ENCODE results near the gene PHF21B.
"Not testable (repeated sequence)": the region's sequence is repeated elsewhere in the genome, so short reads cannot be mapped to it uniquely, and the experiment has no call there.

The PHF21B gene

GRCh38 chr22:44924710-44925109, 85.1 kb downstream of the PHF21B start:
- no peak overlapping the region for H3K4me3 ChIP-seq (ENCODE audit: low read length)
- TF ChIP-seq ZNF274 (IDR thresholded peaks at IDR 0.05; ENCODE audit: low read depth, low read length): no peak

DNA sequence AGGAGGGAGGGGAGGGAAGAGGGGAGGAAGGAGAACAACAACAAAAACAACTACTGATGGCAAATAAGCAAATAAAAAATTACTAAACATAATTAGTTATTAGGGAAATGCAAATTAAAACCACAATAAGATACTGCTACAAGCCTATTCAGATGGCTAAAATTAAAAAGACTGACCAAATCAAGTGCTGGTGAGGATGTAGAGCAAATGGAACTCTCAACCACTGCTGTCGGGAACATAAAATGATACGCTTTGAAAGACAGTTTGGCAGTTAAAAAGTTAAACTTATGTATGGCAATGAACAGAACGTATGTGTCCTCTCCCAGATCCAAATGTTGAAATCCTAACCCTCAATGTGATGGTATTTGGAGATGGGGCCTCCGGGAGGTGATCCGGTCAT, 85.7 kb downstream of the PHF21B start:
- no peak for TF ChIP-seq ZNF274 (IDR thresholded peaks at IDR 0.05; ENCODE audit: low read depth, low read length)
- no peak overlapping the region for H3K4me3 ChIP-seq (ENCODE audit: low read length)

DNA sequence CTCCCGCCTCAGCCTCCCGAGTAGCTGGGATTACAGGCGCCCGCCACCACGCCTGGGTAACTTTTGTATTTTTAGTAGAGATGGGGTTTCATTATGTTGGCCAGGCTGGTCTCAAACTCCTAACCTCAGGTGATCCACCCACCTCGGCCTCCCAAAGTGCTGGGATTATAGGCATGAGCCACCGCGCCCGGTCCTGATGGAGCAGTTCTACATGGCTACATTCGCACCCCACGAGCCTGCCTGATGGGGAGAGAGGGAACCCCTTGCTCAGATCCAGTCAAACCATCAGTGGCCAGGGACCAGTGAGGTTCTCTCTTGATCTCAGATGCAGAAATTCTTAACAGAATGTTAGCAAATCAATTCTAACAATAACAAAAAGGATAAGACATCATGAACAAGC, 88.0 kb downstream of the PHF21B start:
- H3K4me3 ChIP-seq (ENCODE audit: low read length): not testable (repeated sequence)

- TF ChIP-seq ZNF274 (IDR thresholded peaks at IDR 0.05; ENCODE audit: low read depth, low read length): no peak
These were observed 89.6 kb downstream of the PHF21B start for GRCh38 chr22:44920183-44920582.

GRCh38 chr22:44919691-44920090, 90.1 kb downstream of the PHF21B start:
- H3K4me3 ChIP-seq (ENCODE audit: low read length): no peak overlapping the region
- TF ChIP-seq ZNF274 (IDR thresholded peaks at IDR 0.05; ENCODE audit: low read depth, low read length): no peak

More at GRCh38 chr22:44920183-44920582, 89.6 kb downstream of the PHF21B start:
- H3K4me3 ChIP-seq (ENCODE audit: low read length): no peak overlapping the region

DNA sequence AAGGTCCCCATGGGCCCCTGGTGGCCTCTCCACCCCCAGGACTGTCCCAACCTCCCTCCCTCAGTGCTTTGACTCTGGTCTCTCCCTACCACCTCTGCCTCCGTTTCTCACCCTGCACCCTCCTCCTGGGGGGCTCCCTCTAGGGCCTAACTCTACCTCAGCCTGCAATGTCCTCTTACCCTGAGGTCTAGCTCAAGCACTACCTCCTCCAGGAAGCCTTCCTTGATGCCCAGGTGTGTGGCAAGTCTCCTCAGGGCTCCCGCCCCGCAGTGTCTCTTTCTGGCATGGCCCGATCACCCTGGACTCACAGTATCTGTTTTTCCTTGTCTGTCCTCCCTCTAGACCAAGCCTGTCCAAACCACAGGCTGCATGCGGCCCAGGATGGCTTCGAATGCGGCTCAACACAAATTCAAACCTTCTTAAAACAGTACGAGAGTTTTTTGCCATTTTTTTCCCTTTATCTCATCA, 90.8 kb downstream of the PHF21B start:
- H3K4me3 ChIP-seq (ENCODE audit: low read length): no peak overlapping the region
- TF ChIP-seq ZNF274 (IDR thresholded peaks at IDR 0.05; ENCODE audit: low read depth, low read length): no peak

GRCh38 chr22:44918166-44918924, 91.5 kb downstream of the PHF21B start:
- TF ChIP-seq ZNF274 (IDR thresholded peaks at IDR 0.05; ENCODE audit: low read depth, low read length): no peak
- no peak overlapping the region for H3K4me3 ChIP-seq (ENCODE audit: low read length)

GRCh38 chr22:44917372-44918165, 92.2 kb downstream of the PHF21B start:
- TF ChIP-seq ZNF274 (IDR thresholded peaks at IDR 0.05; ENCODE audit: low read depth, low read length): no peak
- H3K4me3 ChIP-seq (ENCODE audit: low read length): no peak overlapping the region

DNA sequence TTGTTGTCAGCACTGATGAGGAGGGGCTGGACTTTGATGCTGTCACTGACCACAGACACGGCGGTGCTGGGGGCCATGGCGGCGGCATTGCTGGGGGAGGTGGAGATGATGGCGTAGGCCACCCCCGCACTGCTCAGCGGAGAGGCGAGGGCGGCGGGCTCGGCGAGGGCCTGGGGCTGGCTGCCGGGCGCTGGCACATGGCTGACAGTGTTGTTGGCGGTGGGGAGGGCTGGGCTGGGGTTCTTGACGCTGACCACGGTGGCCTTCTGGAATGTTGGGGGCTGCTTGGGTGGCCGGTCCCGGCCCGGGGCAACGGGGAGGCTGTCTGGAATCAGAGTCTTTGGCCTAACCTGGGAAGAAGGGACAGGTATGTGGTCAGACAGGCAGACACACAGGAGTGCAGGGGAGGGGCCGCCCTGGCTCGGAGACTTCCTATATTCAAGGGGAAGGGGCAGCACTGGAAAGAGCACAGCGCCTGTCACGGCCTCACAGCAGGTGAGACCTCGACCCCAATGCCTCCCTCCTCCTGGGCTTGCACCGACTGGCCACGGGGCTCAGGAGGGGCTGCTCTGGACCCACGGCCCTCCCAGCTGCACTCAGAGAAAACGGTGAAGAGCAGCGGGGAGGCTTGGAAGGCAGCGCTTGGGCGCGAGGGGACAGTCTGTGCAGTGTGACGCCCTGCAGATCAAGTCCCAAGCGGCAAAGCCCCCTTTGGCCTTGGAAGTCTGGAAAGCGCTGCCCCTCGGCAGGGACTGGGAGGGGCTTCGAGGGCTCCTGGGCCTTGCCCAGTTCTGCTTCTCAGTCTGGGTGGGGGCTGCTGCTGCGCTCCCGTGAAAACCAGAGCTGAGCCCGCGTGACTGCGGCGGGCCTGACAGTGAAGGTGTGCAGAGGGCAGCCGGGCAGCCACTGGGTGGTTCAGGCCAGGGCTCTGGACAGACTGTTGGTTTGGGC, 93.2 kb downstream of the PHF21B start:
- TF ChIP-seq ZNF274 (IDR thresholded peaks at IDR 0.05; ENCODE audit: low read depth, low read length): no peak
- no peak overlapping the region for H3K4me3 ChIP-seq (ENCODE audit: low read length)

DNA sequence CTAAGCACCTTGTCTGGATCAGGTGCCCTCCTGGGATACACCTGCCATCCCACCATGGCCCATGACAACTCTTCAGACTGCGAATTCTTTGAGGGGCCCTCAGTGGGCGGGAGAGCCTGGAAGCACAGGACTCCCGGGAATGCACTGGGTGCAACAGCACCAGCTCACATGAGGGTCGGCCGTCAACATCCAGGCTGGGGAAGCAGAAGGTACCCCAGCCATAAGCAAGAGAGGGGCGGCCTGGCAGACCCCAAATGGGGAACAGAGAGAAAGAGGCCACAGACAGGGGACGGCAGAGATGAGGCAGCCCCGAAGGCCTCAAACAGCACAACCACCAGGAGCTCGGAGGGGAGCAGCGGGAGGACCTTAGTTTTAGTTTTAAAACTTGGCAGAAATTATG, 94.4 kb downstream of the PHF21B start:
- TF ChIP-seq ZNF274 (IDR thresholded peaks at IDR 0.05; ENCODE audit: low read depth, low read length): no peak
- no peak overlapping the region for H3K4me3 ChIP-seq (ENCODE audit: low read length)

- no peak overlapping the region for H3K4me3 ChIP-seq (ENCODE audit: low read length)
- TF ChIP-seq ZNF274 (IDR thresholded peaks at IDR 0.05; ENCODE audit: low read depth, low read length): no peak
These were observed 95.6 kb downstream of the PHF21B start for GRCh38 chr22:44914026-44914721.

DNA sequence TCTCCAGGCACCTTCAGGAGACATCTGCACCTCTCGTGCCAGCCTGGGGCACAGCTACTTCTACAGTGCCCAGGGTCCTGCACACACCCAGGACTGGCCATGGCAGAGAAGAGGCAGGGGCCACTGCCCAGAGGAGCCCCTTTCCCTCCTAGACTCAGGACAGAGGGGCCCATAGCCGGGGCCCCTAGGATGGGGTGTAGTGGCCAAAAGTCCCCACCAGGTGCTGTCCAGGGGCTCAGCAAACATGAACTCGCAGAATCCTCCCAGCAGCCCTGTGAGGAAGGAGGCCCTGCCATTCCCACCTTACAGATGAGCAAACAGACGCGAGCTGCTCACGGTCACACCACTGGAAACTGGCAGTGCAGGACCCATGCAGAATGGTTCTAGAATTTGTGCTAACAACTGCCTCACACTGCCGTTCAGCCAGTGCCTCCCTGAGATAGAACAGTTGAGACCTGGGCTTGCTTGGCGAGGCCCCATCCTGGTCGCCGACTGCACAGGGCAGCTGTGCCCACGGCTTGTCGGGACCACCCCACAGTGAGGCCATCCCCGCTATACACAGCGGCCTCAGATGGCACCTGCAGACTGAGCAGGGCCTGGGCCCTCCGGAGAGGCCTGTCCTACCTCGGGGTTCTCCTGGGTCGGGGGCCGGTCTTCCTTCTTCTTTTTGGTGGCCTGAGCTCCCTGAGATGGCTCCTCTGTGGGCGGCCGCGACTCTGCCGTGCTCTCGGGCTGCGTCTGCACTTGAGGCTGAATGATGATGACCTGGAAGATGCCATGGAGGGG, 96.4 kb downstream of the PHF21B start:
- H3K4me3 ChIP-seq (ENCODE audit: low read length): no peak overlapping the region
- no peak for TF ChIP-seq ZNF274 (IDR thresholded peaks at IDR 0.05; ENCODE audit: low read depth, low read length)

DNA sequence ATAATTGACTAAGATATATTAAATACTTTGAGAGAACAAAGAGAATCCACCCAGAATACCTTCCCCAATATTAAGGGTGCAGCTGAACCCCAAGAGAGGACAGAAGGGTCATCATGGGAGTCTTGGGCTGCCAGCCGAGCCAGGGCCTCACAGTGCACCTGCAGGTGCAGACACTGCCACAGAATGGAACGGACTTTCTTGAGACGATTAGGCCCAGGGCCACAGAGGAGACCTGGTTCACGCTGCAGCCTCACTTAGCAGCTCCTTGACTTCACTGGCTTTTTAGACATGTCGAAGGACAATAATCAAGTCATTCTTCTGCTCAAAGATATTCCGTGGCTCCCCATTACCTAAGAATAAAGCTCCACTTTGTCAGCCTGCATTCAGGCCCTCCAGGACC, 100.6 kb downstream of the PHF21B start:
- H3K4me3 ChIP-seq (ENCODE audit: low read length): no peak overlapping the region
- no peak for TF ChIP-seq ZNF274 (IDR thresholded peaks at IDR 0.05; ENCODE audit: low read depth, low read length)
